Epithelial cell of proximal tubule (primary cell): ENCODE measurements around the gene ZNF764. TPM values are rescaled to one million over a fixed set of nuclear protein-coding genes. Genes with fewer than 3 reads are reported as not detected.

ENCODE experiments used
- DNase-seq: peaks from one replicate; pipeline ENCODE4 v3.0.0-alpha.2; 2011; ENCODE audit warnings: low read depth
- H3K4me3 ChIP-seq: 2 replicates; pipeline ENCODE4 v1.5.1; 2011; ENCODE audit warnings: low read depth, mild to moderate bottlenecking, low read length
- total RNA-seq: library from RNA; depleted of rRNA; stranded (reverse); fragments of >200 nt; gene quantifications from 2 replicates; pipeline ENCODE4 v1.2.3, GENCODE V29; 2015
- TF ChIP-seq, protein P1 (sequence below): conservative IDR thresholded peaks from 2 replicates; pipeline ENCODE4 v1.5.1; 2012; ENCODE audit warnings: low read depth, mild to moderate bottlenecking, low read length

Gene ZNF764
- total RNA-seq, 1 donor from 2014 or later: 5.2 TPM

DNA sequence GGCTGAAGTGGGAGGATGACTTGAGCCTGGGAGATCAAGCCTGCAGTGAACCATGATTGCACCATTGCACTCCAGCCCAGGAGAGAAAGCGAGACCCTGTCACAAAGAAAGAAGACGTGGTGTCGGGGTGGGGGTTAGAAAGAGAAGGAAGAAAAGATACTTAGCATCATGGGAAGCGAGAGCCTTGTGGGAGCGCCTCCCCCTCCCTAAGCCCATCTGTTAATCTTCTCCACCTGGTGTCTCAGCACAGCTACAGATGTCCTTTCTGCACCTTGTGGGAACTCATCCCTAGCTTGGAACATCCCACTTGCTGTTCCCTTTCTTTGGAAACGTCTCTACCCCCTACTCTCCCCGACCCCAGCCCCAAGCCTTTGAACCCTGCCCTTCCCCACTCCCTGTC is 7.4 kb upstream of the ZNF764 start:
- DNase-seq: no peak
- H3K4me3 ChIP-seq: no peak overlapping the region
- TF ChIP-seq, protein P1, sequence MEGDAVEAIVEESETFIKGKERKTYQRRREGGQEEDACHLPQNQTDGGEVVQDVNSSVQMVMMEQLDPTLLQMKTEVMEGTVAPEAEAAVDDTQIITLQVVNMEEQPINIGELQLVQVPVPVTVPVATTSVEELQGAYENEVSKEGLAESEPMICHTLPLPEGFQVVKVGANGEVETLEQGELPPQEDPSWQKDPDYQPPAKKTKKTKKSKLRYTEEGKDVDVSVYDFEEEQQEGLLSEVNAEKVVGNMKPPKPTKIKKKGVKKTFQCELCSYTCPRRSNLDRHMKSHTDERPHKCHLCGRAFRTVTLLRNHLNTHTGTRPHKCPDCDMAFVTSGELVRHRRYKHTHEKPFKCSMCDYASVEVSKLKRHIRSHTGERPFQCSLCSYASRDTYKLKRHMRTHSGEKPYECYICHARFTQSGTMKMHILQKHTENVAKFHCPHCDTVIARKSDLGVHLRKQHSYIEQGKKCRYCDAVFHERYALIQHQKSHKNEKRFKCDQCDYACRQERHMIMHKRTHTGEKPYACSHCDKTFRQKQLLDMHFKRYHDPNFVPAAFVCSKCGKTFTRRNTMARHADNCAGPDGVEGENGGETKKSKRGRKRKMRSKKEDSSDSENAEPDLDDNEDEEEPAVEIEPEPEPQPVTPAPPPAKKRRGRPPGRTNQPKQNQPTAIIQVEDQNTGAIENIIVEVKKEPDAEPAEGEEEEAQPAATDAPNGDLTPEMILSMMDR: no peak

DNA sequence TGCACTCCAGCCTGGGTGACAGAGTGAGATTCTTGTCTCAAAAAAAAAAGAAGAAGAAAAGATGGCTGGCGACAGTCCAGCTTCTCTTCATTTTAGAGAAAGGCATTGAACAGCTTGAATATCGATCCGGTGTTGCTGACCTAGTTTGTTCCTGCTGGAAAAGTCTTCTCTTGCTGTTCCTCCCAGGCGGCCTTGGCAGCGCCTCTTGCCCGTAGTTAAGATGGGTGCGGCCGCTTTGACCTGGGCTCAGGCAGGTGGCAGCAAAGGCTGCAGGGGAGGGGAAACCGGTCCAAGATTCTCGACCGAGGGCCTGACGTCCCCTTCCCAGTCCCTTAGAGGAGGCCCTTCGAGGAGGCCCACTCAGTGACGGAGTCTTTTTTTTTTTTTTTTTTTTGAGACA is 3.8 kb upstream of the ZNF764 start:
- H3K4me3 ChIP-seq: no peak overlapping the region
- DNase-seq: no peak
- TF ChIP-seq, protein P1: no peak

DNA sequence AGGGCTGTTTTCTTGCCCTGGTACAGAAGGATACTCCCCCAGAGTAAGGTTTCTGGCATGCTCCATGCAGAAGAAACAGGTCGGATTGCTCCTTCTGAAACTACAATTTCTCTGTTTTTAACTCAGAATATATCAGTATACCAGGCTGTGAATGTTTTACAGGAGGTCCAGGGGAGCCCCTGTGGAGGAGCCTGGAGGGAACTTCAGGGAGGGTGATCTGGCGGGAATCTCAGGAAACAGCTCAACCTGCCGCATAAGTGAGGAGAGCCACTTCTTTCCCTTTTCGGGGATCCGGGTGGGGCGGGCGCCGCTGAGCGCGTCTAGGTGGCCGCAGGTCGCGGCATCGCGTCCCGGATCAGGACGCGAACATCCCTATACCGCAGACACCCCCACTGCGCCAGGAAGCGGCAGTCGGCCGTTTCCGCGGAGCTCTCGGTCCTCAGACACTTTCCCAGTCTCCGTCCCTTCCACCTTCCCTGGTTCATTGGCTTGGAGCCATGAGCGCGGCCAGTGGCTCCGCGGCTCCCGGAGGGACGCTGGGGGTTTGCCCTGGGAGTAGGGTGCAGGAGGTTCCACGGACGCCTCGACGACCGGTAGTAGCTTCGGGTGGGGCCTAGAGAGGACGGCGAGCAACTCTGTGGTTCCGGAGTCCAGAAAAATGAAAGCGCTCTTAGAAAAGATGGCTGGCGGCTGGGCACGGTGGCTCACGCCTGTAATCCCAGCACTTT is 3.1 kb upstream of the ZNF764 start:
- H3K4me3 ChIP-seq: peak overlapping the region; percentile 58
- DNase-seq: no peak
- TF ChIP-seq, protein P1: no peak

DNA sequence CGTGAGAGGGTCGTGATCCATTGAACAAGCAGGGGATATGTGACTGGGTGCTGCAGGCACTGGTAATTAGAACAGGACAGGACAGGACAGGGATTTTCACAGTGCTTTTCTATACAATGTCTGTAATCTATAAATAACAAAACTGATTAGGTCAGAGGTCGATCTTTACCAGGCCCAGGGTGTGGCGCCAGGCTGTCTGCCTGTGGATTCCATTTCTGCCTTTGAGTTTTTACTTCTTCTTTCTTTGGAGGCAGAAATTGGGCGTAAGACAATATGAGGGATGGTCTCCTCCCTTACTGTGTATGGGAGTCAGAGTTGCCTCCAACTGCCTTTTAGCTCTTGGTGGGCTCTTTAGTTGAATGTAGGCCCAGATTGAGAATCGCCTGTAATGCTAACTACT is 1.5 kb upstream of the ZNF764 start:
- H3K4me3 ChIP-seq: no peak overlapping the region
- DNase-seq: no peak

DNA sequence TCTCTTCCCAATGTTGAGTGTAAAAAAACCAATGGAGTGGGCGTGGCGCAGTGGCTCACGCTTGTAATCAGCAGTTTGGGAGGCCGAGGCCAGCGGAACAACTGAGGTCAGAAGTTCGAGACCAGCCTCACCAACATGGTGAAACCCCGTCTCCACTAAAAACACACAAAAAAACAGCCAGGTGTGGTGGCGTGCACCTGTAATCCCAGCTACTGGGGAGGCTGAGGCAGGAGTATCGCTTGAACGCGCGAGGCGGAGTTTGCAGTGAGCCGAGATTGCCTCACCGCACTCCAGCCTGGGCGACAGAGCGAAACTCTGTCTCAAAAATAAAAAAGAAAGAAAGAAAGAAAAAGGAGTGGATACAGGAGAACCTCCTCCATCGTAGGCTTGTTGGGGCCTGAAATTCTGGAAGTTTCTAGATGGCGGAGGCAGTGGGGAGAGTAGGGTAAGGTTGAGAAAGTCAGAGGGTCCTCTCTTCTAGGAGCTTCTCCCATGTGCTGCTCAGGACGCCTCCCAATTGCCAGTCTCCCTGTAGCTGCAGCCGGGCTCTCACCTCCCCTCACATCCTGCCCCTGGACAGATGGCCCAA is 709 bp upstream of the ZNF764 start:
- TF ChIP-seq, protein P1: no peak
- DNase-seq: no peak
- peak overlapping the region; percentile 92 for H3K4me3 ChIP-seq

More for the DNA sequence above, 1.5 kb upstream of the ZNF764 start:
- TF ChIP-seq, protein P1: no peak

DNA sequence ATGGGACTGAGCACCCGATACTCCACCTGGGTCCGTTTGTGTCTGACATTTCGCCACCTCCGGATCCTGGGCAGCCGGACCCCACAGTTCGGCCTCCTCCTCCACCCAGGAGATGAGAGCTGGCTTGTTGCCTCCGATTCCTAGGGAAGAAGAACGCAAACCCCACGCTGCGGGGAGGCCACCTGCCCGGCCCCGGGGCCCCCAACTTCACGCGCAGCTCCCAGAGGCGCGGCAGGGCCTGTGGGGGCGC is 542 bp downstream of the ZNF764 start:
- TF ChIP-seq, protein P1: no peak
- H3K4me3 ChIP-seq: peak overlapping the region; percentile 92

DNA sequence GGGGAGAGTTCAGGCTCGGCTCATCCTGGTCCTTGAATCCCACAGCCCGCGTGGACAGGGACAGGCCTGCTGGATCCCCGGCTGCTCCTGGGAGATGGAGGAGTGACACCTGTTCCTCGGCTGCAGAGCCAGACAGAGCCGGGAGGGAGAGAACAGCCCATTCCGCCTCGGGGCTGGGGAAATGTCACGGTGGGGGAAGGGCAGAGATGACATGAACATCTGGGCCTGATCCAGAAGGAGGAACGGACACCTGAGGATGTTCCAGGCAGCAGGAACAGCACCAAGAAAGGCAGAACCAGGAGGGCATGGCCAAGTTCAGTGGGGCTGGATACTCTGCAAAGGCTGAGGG is 2.1 kb downstream of the ZNF764 start:
- DNase-seq: no peak
- TF ChIP-seq, protein P1: no peak
- H3K4me3 ChIP-seq: no peak overlapping the region

More for the DNA sequence above, 542 bp downstream of the ZNF764 start:
- no peak for DNase-seq
